IPS-18c (cell line): ENCODE data around the gene PPP4R4.
"Not testable (repeated sequence)": the region's sequence is repeated elsewhere in the genome, so short reads cannot be mapped to it uniquely, and the experiment has no call there.

Experiments
- H3K4me3 ChIP-seq: 2 replicates; pipeline ENCODE4 v1.7.0; 2013; ENCODE audit warnings: low read depth, mild to moderate bottlenecking, low read length, moderate library complexity; ENCODE audit not compliant: insufficient read depth
- H3K9me3 ChIP-seq: one replicate; pipeline ENCODE4 v1.6.1; 2013; ENCODE audit warnings: mild to moderate bottlenecking, low read length, moderate library complexity; ENCODE audit not compliant: control insufficient read depth, insufficient read depth

PPP4R4 gene

GRCh38 chr14:94142247-94142646 is 31.9 kb upstream of the PPP4R4 start:
- Histone ChIP-seq H3K9me3 (no peaks in the 10 kb centered on the region), H3K4me3 (no peak overlapping the region)

- Histone ChIP-seq H3K9me3 (no peaks in the 10 kb centered on the region), H3K4me3 (no peak overlapping the region)
These were observed 31.3 kb upstream of the PPP4R4 start for GRCh38 chr14:94142836-94143235.

- no peaks in the 10 kb centered on the region for H3K9me3 ChIP-seq
- no peak overlapping the region for H3K4me3 ChIP-seq
These were observed 30.9 kb upstream of the PPP4R4 start for GRCh38 chr14:94143239-94143638.

- no peak overlapping the region for H3K4me3 ChIP-seq
- no peaks in the 10 kb centered on the region for H3K9me3 ChIP-seq
These were observed 30.4 kb upstream of the PPP4R4 start for GRCh38 chr14:94143711-94144110.

GRCh38 chr14:94144765-94145164 is 29.4 kb upstream of the PPP4R4 start:
- no peak overlapping the region for H3K4me3 ChIP-seq
- H3K9me3 ChIP-seq = no peaks in the 10 kb centered on the region

GRCh38 chr14:94145902-94146527 is 28.1 kb upstream of the PPP4R4 start:
- Histone ChIP-seq H3K9me3 (no peaks in the 10 kb centered on the region), H3K4me3 (no peak overlapping the region)

- Histone ChIP-seq H3K9me3 (no peaks in the 10 kb centered on the region), H3K4me3 (no peak overlapping the region)
These were observed 21.4 kb upstream of the PPP4R4 start for GRCh38 chr14:94152676-94153075.

GRCh38 chr14:94153750-94154342 is 20.3 kb upstream of the PPP4R4 start:
- H3K4me3 ChIP-seq = no peak overlapping the region
- H3K9me3 ChIP-seq = no peaks in the 10 kb centered on the region

GRCh38 chr14:94156143-94156542 is 18.0 kb upstream of the PPP4R4 start:
- not testable (repeated sequence) for H3K4me3 ChIP-seq, H3K9me3 ChIP-seq

- no peak overlapping the region for H3K4me3 ChIP-seq
- no peaks in the 10 kb centered on the region for H3K9me3 ChIP-seq
These were observed 16.9 kb upstream of the PPP4R4 start for GRCh38 chr14:94157197-94157596.

GRCh38 chr14:94158239-94158883 is 15.8 kb upstream of the PPP4R4 start:
- no peak overlapping the region for H3K4me3 ChIP-seq
- no peaks in the 10 kb centered on the region for H3K9me3 ChIP-seq

- Histone ChIP-seq H3K4me3 (no peak overlapping the region), H3K9me3 (no peaks in the 10 kb centered on the region)
These were observed 13.1 kb upstream of the PPP4R4 start for GRCh38 chr14:94161058-94161457.

GRCh38 chr14:94161981-94162380 is 12.1 kb upstream of the PPP4R4 start:
- no peak overlapping the region for H3K4me3 ChIP-seq
- no peaks in the 10 kb centered on the region for H3K9me3 ChIP-seq

GRCh38 chr14:94162466-94162865 is 11.7 kb upstream of the PPP4R4 start:
- H3K4me3 ChIP-seq = no peak overlapping the region
- H3K9me3 ChIP-seq = no peaks in the 10 kb centered on the region

- Histone ChIP-seq H3K9me3 (no peaks in the 10 kb centered on the region), H3K4me3 (no peak overlapping the region)
These were observed 10.3 kb upstream of the PPP4R4 start for GRCh38 chr14:94163796-94164195.

GRCh38 chr14:94164685-94165431 is 9.3 kb upstream of the PPP4R4 start:
- Histone ChIP-seq H3K9me3 (no peaks in the 10 kb centered on the region), H3K4me3 (peak overlapping the region; percentile 16)

- H3K9me3 ChIP-seq = no peaks in the 10 kb centered on the region
- no peak overlapping the region for H3K4me3 ChIP-seq
These were observed 8.4 kb upstream of the PPP4R4 start for GRCh38 chr14:94165744-94166143.

GRCh38 chr14:94170136-94170535 is 4.0 kb upstream of the PPP4R4 start:
- no peaks in the 10 kb centered on the region for H3K9me3 ChIP-seq
- H3K4me3 ChIP-seq = no peak overlapping the region
